GM12801 (cell line): ENCODE results near the gene LMNTD1.

Source experiments
- CTCF ChIP-seq: IDR thresholded peaks from one replicate; pipeline ENCODE4 v1.5.1; 2011; ENCODE audit warnings: control low read depth; ENCODE audit not compliant: insufficient read length; ENCODE audit errors: extremely low read depth

The LMNTD1 gene

DNA sequence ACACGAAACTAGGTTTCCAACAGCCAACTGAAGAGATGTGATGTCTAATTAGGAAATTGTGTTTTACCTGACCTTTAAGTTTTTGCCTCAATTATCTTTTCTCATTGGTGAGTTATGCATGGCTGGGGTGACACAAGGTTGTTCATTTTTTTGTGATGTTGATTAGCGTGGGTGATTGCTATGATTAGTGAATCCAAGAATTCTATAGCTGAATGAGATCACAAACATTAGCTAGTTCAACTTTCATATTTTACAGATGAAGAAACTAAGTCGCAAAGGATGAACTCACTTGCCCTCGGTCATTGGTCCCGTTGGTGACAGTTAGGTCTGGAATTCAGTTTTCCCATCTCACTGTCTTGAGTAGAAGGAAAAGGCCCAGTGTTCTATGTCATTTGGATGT lies 32.6 kb upstream of the LMNTD1 start:
- TF ChIP-seq CTCF, result no peak

GRCh38 chr12:25585021-25585523 lies 32.0 kb upstream of the LMNTD1 start:
- no peak for TF ChIP-seq CTCF

DNA sequence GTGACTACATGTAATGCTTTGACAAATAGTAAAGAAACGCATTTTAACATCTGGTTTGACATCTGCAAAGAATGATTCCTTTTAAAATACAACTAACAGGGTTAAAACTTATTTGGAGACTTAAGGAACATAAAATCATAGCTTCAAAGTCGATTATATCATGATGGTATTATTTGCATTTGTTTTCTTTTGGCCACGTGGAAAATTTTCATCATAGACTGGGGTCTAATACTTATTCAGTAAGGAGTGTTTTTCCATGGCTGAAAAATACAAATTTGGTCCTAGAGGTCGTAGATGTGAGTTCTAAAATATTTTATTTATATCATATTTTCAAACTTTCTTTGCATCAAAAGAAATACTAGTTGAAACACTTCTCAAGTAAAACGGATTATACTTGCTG lies 31.5 kb upstream of the LMNTD1 start:
- TF ChIP-seq CTCF, result no peak

DNA sequence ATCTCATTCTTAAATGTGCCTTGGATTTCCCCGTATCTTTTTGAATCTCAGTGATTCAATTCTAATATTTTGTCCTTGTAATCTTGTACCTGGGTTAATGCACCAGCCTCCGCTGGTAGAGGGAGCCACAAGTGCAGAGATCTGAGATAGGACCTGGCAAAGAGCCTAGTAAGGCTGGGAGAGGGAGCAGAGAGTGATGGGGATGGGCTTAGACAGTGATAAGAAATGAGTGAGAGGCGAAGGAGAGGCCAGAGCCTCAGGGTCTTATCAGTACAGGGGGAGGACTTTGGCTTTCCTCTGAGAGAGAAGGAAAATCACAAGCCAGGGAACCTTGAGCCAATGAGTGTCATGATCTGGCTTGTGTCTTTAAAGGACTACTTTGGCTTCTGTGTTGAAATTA lies 30.5 kb upstream of the LMNTD1 start:
- no peak for TF ChIP-seq CTCF

DNA sequence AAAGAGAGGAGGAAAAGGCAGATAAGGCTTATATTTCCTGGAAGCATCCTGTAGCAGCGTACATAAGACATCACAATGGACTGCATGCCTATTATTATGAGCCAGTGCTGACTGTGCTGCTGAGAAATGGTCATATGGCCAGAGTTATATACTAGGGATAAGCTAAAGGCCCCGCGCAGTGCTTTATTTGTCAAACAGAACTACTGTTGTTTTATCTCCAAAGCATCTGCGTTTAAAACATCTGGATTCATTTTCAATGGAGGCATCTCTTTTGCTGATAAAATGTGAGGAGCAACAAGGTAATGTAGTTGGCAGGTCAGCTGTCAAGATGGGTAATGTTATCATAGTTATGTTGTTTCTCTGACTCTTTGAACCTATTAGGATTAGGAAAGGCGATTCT lies 28.0 kb upstream of the LMNTD1 start:
- no peak for TF ChIP-seq CTCF

DNA sequence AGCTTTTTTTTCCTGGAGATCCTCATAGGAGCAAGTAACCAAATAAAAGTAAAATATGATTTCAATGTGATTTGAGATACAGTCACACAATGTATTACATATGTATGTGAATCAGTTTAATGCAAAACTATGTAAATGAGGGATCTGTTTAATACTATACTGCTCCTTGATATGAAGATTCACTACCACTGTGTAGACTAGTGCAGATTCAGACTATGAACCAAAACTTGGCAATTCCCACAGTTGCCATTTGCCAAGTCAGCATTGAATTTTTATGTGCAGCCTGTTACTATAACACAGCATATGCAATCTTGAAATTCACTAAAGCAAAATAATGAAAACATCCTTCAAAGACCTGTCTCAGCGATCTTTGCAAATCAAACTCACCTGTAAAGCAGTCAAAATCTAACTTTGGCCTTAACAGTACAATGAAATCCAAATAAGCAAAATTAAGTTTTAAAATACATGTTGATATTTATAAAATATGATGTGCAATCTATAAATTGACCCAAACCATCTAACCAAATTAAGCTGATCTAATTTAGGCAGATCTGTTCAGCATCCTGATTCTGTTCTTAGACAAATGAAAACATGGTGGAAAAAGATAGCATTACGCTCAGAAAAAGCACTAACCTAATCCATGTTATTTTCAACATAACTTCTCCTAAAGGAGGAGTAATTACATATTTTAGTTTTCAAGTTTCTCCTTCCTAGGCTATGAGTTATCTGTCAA lies 25.5 kb upstream of the LMNTD1 start:
- no peak for TF ChIP-seq CTCF

GRCh38 chr12:25574761-25575160 lies 21.7 kb upstream of the LMNTD1 start:
- TF ChIP-seq CTCF, result no peak
